HPDE6-E6E7 (cell line): ENCODE data around the gene AGPAT4.

ENCODE experiments used
- DNase-seq: peaks from one replicate; pipeline ENCODE4 v3.0.0; 2011; ENCODE audit warnings: missing footprints; ENCODE audit errors: extremely low spot score

The AGPAT4 gene

GRCh38 chr6:161254464-161255253 is 19.2 kb downstream of the AGPAT4 start:
- DNase-seq: no peak

GRCh38 chr6:161254126-161254463 is 19.8 kb downstream of the AGPAT4 start:
- DNase-seq: no peak

GRCh38 chr6:161251345-161251744 is 22.5 kb downstream of the AGPAT4 start:
- no peak for DNase-seq

- no peak for DNase-seq
These were observed 24.5 kb downstream of the AGPAT4 start for GRCh38 chr6:161249327-161249726.

- no peak for DNase-seq
These were observed 27.1 kb downstream of the AGPAT4 start for GRCh38 chr6:161246725-161247124.

- no peak for DNase-seq
These were observed 28.5 kb downstream of the AGPAT4 start for GRCh38 chr6:161245363-161245762.

- no peak for DNase-seq
These were observed 29.1 kb downstream of the AGPAT4 start for GRCh38 chr6:161244725-161245124.

- no peak for DNase-seq
These were observed 30.8 kb downstream of the AGPAT4 start for GRCh38 chr6:161242779-161243693.

GRCh38 chr6:161242113-161242512 is 31.7 kb downstream of the AGPAT4 start:
- no peak for DNase-seq

- no peak for DNase-seq
These were observed 34.9 kb downstream of the AGPAT4 start for GRCh38 chr6:161239001-161239400.

GRCh38 chr6:161238500-161238899 is 35.4 kb downstream of the AGPAT4 start:
- no peak for DNase-seq

- no peak for DNase-seq
These were observed 35.8 kb downstream of the AGPAT4 start for GRCh38 chr6:161238081-161238480.

GRCh38 chr6:161237176-161237575 is 36.7 kb downstream of the AGPAT4 start:
- DNase-seq: no peak

- no peak for DNase-seq
These were observed 37.9 kb downstream of the AGPAT4 start for GRCh38 chr6:161235776-161236633.

GRCh38 chr6:161233986-161234661 is 39.7 kb downstream of the AGPAT4 start:
- peak; percentile 44 for DNase-seq

- DNase-seq: no peak
These were observed 41.4 kb downstream of the AGPAT4 start for GRCh38 chr6:161232467-161232866.

- no peak for DNase-seq
These were observed 41.9 kb downstream of the AGPAT4 start for GRCh38 chr6:161232010-161232409.

- DNase-seq: no peak
These were observed 43.5 kb downstream of the AGPAT4 start for GRCh38 chr6:161230339-161230738.

- DNase-seq: peak; percentile 61
These were observed 44.8 kb downstream of the AGPAT4 start for GRCh38 chr6:161228921-161229591.

GRCh38 chr6:161228096-161228495 is 45.8 kb downstream of the AGPAT4 start:
- DNase-seq: no peak
